ENCODE measurements around the gene BPTF.
"Not testable (repeated sequence)": the region's sequence is repeated elsewhere in the genome, so short reads cannot be mapped to it uniquely, and the experiment has no call there.

BPTF gene

DNA sequence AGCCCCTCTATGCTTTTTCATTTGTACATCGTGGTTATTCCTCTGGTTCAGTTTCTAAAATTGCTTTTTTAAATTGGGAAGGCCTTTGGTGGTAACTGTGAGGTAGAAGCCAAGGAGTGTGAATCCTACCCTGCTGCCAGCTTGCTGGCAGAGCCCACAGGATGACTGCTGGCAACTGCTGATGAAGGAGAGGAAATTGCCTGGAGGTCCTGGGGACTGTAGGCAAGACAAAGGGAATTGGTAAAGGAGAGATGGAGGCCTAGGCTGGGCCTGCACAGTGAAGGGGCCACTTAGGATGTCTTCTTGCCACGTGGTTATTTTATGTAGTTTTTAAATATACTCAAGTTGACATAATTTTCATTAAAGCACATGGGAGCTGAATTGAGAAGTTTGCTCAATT is 155.2 kb downstream of the BPTF start:
- no peak for FAIRE-seq

DNA sequence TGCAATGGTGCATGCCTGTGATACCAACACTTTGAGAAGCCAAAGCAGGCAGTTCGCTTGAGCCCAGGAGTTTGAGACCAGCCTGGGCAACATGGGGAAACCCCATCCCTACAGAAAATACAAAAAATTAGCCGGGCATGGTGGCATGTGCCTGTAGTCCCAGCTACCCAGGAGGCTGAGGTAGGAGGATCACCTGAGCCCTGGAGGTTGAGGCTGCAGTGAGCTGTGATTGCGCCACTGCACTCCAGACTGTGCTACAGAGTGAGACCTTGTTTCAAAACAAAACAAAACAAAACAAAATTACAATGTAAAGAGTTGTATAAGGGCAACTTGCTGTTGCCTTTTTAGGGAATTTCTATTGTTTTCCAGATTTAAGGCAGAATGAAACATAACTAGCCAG is 155.6 kb downstream of the BPTF start:
- not testable (repeated sequence) for FAIRE-seq

GRCh38 chr17:67982034-67982640 is 156.8 kb downstream of the BPTF start:
- FAIRE-seq = no peak

- FAIRE-seq = no peak
These were observed 157.5 kb downstream of the BPTF start for GRCh38 chr17:67982686-67983382.

DNA sequence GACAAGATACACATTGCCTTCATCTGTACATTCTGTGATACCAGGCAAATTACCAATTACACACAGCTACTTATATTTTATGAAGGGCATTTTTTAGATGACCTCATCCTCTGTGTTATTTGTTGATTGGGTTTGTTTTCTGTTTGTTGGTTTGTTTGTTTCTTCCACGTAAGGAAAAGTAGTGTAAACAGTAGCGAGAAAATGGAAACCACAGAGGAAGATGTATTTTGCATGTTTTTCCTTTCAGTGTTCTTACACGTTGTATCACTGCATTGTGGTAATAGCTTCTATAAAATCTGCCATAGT is 158.0 kb downstream of the BPTF start:
- no peak for FAIRE-seq

DNA sequence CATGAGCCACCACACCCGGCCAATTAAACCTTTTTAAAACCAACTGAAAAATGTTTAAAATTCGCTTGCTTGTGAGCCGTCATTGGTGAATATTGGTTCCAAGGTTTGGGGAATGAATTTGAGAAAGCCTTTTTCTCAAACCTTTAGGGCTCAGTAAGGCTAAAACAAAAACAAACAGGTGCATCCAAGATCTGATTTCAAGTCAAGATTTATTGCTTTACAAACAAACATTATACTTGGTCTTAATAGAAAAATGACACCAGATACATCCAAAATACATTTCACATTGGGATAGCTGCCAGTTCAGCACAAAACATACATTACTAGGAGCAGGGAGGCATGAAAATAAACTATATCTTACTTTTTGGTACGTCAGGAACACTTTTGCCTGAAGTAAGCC is 165.6 kb downstream of the BPTF start:
- FAIRE-seq = no peak

GRCh38 chr17:67992548-67993152 is 167.3 kb downstream of the BPTF start:
- no peak for FAIRE-seq

GRCh38 chr17:67993153-67993997 is 168.1 kb downstream of the BPTF start:
- FAIRE-seq = no peak

DNA sequence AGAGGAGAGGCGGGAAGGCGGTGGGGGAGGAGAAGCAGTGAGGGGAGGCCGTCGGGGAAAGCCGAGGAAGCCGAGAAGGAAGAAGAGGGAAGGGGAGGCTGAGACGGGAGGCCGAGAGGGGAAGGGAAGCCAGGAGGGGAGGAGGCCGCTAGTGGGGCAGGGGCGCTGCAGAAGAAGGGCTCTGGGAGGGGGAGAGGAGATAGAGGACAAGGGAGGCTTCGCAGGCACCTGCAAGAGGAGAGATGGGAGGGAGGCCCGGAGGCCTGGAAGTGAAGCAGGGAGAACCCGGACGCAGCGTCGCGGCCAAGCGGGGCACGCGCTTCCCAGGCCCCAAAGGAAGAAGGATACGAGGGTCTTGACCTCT is 168.7 kb downstream of the BPTF start:
- FAIRE-seq = no peak

DNA sequence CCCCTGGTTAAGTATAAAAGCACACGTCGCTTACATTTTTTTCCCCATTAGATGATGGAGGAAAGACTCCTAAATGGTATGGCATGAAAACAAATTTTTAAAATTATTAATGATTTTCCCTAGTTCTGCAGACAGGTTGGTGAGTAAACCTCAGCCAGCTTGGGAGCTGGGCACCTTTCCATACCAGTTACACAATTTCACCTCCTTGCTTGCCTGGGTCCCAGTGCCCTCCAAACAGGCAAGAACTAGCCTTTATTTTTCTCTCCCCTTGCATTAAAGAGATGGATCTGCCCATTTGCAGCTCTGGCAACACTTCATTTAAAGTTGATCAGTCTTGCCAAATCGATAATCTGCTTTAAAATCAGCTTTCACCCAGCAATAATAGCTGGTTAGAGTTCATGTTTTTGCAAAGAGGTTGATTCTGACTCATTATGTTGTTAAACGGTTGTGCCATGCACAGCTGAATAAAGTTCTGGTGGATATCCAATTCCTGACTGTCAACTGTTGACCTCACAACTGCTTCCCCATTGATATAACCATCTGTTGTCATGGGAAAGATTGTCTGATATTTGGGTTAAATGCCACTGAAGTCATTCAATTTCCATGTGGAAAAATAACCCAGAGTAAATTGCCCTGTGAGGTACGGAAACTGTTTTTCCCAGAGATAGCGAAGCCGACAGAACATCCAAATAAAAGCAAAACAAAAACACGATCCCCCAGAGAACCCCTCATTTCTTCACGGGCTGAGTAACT is 169.7 kb downstream of the BPTF start:
- FAIRE-seq = no peak

DNA sequence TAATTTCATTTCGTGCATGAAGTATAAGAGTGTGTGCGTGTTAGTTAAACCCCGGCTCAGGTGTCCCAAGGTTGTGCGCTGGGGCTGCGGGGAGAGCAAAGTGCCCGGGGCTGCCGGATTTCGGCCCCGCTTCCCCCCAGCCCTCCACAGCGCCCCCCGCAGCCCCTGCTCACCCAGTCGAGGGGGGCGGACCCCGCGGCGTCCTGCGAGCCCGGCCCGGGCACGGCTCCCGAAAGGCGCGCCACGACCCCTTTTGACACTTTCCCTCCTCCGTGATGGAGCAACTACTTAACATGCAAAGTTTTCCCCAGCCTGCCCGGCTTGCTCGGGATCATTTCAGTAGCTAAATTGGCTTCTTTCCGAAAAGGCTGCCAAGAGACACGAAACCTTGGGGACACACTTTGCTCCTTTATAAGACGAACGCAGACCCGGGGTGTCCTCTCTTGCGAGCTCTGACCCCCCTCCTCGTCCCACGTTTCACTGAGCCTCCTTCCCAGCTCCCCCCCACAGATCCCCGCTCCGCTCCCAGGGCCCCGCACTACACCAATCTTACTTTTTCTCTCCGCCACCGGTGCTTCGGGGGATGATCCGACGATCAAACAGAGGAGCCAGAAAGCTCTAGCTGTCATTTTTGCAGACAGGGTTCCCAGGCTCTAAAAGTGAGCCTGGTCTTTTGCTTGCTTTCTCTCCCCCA is 170.4 kb downstream of the BPTF start:
- FAIRE-seq = no peak

GRCh38 chr17:67996301-67997171 is 171.2 kb downstream of the BPTF start, which contains the start of gene C17orf58:
C17orf58 (minus strand) TSS chr17:67996469; CDS start chr17:67996198, 271 bp downstream.
- not testable (repeated sequence) for FAIRE-seq

DNA sequence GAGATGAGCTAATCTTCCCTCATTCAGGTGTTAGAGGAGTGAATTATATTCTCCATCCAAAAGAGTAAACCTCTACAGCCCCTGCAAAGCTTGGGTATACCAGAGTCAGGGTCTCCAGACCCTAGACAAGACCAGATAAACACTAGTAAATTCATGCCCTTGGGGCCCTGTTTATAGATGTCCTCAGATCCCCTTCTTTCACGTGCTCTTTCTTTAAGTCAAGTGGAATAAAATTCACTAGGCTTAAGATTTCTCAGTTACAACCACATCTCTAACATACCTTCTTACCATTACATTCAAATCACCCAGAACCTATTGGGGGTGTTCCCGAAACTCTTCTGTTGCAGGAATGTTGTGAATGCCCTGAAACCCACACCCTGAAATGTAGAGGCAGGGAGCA is 173.2 kb downstream of the BPTF start:
- FAIRE-seq = no peak

DNA sequence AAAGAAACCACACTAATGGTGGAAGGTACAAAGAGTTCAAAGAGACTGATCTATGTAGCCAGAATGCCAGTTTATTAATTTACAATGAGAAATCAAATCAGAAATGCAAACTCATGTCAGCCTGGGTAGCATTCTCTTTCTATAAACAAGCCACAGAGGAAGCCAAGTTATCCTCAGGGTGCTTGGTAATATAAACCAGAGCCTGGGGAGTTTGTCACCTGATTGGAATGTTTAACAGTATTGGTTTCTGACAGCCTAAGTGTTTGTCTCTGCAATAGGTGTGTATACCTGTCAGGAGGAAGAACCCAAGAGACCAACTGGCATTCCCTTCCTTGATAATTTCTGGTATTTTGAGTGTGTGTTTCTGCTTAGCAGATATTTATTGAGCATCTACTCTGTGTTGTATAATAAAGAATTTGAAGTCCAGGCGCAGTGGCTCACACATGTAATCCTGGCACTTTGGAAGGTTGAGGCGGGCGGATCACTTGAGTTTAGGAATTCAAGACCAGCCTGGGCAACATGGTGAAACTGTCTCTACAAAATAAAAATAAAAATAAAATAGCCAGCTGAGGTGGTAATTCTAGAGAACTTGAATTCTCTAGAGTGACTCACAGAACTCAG is 174.1 kb downstream of the BPTF start:
- FAIRE-seq = no peak

- no peak for FAIRE-seq
These were observed 178.9 kb downstream of the BPTF start for GRCh38 chr17:68004201-68004600.

DNA sequence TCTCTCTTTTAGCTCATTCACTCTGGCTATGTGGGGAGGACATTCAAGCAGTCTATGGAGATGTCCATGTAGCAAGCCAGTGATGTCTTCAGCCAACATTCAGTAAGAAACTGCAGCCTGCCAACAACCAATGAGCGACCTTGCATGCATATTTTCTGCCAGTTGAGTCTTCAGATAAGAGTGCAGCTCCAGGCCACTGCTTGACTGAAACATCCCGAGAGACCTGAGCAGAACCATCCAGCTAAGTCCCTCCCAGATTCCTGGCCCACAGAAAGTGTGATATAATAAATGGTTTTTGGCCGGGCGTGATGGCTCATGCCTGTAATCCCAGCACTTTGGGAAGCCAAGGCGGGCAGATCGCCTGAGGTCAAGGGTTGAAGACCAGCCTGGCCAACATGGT is 181.5 kb downstream of the BPTF start:
- FAIRE-seq = no peak

GRCh38 chr17:68011199-68011665 is 185.9 kb downstream of the BPTF start:
- no peak for FAIRE-seq

GRCh38 chr17:68013385-68013784 is 188.1 kb downstream of the BPTF start:
- no peak for FAIRE-seq

DNA sequence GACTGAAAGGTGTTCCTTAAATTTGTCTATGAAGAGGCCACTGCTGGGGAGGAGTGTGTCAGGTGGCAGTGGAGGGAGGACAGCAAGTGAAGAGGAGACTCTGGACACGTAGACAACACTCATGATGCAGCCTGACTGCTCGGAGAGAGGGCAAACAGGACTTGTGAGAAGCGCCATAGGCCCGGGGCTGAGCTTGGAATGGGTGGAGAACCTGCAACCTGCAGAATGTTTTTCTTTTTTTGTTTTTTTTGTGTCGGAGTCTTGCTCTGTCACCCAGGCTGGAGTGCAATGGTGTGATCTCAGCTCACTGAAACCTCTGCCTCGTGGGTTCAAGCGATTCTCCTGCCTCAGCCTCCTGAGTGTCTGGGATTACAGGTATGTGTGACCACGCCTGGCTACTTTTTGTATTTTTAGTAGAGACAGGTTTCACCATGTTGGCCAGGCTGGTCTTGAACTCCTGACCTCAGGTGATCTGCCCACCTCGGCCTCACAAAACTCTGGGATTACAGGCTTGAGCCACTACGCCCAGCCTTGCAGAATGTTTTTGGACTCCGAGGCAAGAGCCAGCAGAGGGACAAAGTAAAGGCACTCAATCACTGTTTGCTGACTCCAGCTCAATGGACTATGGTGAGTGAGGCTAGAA is 189.9 kb downstream of the BPTF start:
- no peak for FAIRE-seq

- FAIRE-seq = no peak
These were observed 191.5 kb downstream of the BPTF start for GRCh38 chr17:68016838-68017237.
